ENCODE results near the gene CFAP99. TPM values are rescaled to one million over a fixed set of nuclear protein-coding genes. Genes with fewer than 3 reads are reported as not detected.

The CFAP99 gene
- total and polyA plus RNA-seq, 9 of the 15 experiments (the other 6 are each of a cell fraction or from before 2014, with no cell fraction given), result 0.07 to 0.18 (median 0.09) TPM; not detected in 6

DNA sequence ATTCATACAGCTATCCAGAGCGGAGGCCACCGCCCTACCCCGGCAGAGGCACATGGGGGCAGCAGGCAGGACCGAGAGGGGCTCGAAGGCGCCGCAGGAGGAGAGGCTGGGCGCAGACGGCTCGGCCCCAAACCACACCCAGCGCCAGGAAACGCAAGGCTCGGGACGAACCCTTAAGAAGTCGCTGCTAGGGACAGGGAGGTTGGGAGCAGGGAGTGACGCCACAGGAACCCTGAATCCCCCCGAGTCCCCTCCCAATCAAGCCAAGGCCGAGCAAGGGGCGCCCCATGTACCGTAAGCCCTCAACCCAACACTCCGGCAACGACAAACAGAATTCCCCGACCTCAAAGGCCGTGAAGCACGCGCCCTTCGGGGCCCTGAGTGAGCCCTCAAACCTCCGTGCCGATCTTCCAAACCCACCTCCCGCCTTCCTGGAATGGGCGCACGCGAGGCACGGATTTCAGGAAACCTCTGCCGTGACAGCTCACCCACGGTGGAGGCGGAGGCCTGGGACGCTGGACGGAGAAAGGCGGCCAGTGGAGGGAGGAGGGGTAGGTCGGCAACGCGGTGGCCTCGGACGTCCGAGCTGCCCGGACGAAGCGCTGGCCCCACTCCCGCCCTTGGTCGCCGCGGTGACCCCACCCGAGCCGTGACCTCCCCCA is 2.1 kb upstream of the CFAP99 start (continued):
- TF ChIP-seq, protein P1, sequence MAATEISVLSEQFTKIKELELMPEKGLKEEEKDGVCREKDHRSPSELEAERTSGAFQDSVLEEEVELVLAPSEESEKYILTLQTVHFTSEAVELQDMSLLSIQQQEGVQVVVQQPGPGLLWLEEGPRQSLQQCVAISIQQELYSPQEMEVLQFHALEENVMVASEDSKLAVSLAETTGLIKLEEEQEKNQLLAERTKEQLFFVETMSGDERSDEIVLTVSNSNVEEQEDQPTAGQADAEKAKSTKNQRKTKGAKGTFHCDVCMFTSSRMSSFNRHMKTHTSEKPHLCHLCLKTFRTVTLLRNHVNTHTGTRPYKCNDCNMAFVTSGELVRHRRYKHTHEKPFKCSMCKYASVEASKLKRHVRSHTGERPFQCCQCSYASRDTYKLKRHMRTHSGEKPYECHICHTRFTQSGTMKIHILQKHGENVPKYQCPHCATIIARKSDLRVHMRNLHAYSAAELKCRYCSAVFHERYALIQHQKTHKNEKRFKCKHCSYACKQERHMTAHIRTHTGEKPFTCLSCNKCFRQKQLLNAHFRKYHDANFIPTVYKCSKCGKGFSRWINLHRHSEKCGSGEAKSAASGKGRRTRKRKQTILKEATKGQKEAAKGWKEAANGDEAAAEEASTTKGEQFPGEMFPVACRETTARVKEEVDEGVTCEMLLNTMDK (IDR thresholded peaks at IDR 0.05; ENCODE audit: borderline replicate concordance, insufficient read depth, low read depth, low read length, poor library complexity, severe bottlenecking), result peak; percentile 7
- TF ChIP-seq ZKSCAN8 (CRISPR knock-in tag; IDR thresholded peaks at IDR 0.05) (0 out of 2 replicates have a peak, but pooled peaks have one; percentile 29), RBFOX2 (IDR thresholded peaks at IDR 0.05; ENCODE audit: low read depth, low read length) (peak; percentile 75), ZNF263 (CRISPR knock-in tag; IDR thresholded peaks at IDR 0.05; ENCODE audit: borderline replicate concordance) (0 out of 2 replicates have a peak, but pooled peaks have one; percentile 16), ZFX (CRISPR knock-in tag; IDR thresholded peaks at IDR 0.05) (peak; percentile 60), ZNF785 (CRISPR knock-in tag; IDR thresholded peaks at IDR 0.05) (no peak), HDGF (IDR thresholded peaks at IDR 0.05) (peak; percentile 56; the same call in 1 of the 2 replicates), POLR3A (IDR thresholded peaks at IDR 0.05; ENCODE audit: borderline replicate concordance, extremely low read depth, insufficient read depth, insufficient read length) (no peak)
- TF ChIP-seq, protein P2, sequence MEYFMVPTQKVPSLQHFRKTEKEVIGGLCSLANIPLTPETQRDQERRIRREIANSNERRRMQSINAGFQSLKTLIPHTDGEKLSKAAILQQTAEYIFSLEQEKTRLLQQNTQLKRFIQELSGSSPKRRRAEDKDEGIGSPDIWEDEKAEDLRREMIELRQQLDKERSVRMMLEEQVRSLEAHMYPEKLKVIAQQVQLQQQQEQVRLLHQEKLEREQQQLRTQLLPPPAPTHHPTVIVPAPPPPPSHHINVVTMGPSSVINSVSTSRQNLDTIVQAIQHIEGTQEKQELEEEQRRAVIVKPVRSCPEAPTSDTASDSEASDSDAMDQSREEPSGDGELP (CRISPR knock-in tag; IDR thresholded peaks at IDR 0.05; ENCODE audit: borderline replicate concordance), result 0 out of 2 replicates have a peak, but pooled peaks have one; percentile 61
- TF ChIP-seq, protein P3, sequence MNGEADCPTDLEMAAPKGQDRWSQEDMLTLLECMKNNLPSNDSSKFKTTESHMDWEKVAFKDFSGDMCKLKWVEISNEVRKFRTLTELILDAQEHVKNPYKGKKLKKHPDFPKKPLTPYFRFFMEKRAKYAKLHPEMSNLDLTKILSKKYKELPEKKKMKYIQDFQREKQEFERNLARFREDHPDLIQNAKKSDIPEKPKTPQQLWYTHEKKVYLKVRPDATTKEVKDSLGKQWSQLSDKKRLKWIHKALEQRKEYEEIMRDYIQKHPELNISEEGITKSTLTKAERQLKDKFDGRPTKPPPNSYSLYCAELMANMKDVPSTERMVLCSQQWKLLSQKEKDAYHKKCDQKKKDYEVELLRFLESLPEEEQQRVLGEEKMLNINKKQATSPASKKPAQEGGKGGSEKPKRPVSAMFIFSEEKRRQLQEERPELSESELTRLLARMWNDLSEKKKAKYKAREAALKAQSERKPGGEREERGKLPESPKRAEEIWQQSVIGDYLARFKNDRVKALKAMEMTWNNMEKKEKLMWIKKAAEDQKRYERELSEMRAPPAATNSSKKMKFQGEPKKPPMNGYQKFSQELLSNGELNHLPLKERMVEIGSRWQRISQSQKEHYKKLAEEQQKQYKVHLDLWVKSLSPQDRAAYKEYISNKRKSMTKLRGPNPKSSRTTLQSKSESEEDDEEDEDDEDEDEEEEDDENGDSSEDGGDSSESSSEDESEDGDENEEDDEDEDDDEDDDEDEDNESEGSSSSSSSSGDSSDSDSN (IDR thresholded peaks at IDR 0.05; ENCODE audit: borderline replicate concordance in 1 of 2, low read depth in 2 of 2, low read length in 2 of 2), result peak; percentile 48 to 92; a peak in 2 of 4 replicates
- TF ChIP-seq, protein P4, sequence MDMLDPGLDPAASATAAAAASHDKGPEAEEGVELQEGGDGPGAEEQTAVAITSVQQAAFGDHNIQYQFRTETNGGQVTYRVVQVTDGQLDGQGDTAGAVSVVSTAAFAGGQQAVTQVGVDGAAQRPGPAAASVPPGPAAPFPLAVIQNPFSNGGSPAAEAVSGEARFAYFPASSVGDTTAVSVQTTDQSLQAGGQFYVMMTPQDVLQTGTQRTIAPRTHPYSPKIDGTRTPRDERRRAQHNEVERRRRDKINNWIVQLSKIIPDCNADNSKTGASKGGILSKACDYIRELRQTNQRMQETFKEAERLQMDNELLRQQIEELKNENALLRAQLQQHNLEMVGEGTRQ (CRISPR knock-in tag; IDR thresholded peaks at IDR 0.05), result no peak
- TF ChIP-seq, protein P5, sequence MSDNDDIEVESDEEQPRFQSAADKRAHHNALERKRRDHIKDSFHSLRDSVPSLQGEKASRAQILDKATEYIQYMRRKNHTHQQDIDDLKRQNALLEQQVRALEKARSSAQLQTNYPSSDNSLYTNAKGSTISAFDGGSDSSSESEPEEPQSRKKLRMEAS (CRISPR knock-in tag; IDR thresholded peaks at IDR 0.05), result peak; percentile 88

All from K562 (cell line).